NT2/D1 (cell line): ENCODE data around the gene SLC22A5.

Source experiments
- DNase-seq: peaks from one replicate; pipeline ENCODE4 v3.0.0-alpha.2; 2011; ENCODE audit warnings: low read depth, low spot score
- H3K27me3 ChIP-seq: 2 replicates; pipeline ENCODE4 v1.6.0; 2011; ENCODE audit warnings: mild to moderate bottlenecking; ENCODE audit not compliant: insufficient read length, insufficient read depth
- H3K36me3 ChIP-seq: 2 replicates; pipeline ENCODE4 v1.6.1; 2011; ENCODE audit warnings: mild to moderate bottlenecking, low read length, mixed read lengths; ENCODE audit not compliant: insufficient read depth, insufficient read length
- H3K4me1 ChIP-seq: 2 replicates; pipeline ENCODE4 v1.5.1; 2011; ENCODE audit not compliant: insufficient read depth, insufficient read length
- H3K4me3 ChIP-seq: 2 replicates; pipeline ENCODE4 v1.5.1; 2011; ENCODE audit warnings: low read depth; ENCODE audit not compliant: insufficient read length
- H3K9ac ChIP-seq: 2 replicates; pipeline ENCODE4 v1.6.0; 2011; ENCODE audit warnings: low read depth; ENCODE audit not compliant: insufficient read length
- H3K9me3 ChIP-seq: 2 replicates; pipeline ENCODE4 v1.5.1; 2011; ENCODE audit warnings: mild to moderate bottlenecking, low read length; ENCODE audit not compliant: insufficient read depth
- SUZ12 ChIP-seq: IDR thresholded peaks from 2 replicates; pipeline ENCODE4 v1.6.1; 2011; ENCODE audit not compliant: insufficient read length, insufficient read depth; ENCODE audit errors: extremely low read depth
- YY1 ChIP-seq: IDR thresholded peaks from 2 replicates; pipeline ENCODE4 v1.6.1; 2011; ENCODE audit not compliant: insufficient read length, insufficient read depth
- ZNF274 ChIP-seq: IDR thresholded peaks from 2 replicates; pipeline ENCODE4 v1.6.1; 2011; ENCODE audit warnings: mild to moderate bottlenecking, low read depth, low read length

Gene SLC22A5

DNA sequence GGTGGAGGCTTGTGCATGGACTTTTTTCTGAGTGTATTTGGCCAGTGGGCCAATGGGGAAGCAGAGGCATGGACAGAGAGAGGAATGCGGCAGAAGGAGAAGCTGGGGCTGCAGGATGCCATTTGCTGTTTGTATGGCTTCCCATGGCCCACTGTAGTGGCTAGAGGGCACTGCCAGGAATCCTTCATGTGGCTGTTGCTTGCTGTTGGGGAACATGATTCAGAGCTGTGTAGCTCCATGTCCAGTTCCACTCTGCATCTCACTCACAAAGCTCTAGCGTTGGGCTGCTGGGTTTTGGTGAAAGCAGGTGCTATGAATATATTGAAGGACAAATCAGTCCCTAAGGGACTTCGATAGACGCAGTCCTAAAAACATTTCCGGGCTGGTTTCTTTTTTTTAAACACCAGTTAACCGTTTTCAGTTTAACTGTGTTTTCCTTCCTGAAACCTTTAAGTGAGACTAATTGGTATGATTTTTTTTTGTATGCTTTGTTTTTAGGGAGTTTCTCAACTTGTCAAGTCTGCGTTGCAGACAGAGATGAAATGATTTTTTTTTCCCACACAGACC lies 51.3 kb downstream of the SLC22A5 start:
- no peaks in the 10 kb centered on the region for H3K36me3 ChIP-seq
- no peaks in the 10 kb centered on the region for H3K27me3 ChIP-seq
- TF ChIP-seq ZNF274: no peak
- TF ChIP-seq SUZ12: no peak
- no peak for TF ChIP-seq YY1
- H3K4me3 ChIP-seq: no peak overlapping the region
- H3K9ac ChIP-seq: no peak overlapping the region
- H3K9me3 ChIP-seq: no peaks in the 10 kb centered on the region
- H3K4me1 ChIP-seq: no peaks in the 10 kb centered on the region
- DNase-seq: no peak

DNA sequence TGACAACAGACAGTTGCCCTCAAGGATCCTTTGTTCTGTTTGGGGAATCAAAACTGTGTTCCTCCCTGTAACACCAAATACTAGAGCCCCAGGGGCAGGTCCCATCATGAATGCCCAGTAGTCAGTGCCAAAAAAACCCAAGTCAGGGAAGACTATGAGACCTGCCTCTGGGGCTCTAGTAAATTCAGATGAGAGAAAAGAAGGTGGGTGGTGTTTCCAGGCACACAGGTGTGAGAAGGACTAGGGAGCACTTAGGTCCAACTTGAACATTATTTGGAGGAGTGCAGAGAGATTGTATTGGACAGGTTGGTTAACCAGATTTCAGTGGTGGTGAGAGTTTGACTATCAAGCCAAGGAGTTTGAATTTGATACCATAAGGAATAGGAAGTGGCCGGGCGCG lies 52.0 kb downstream of the SLC22A5 start:
- Histone ChIP-seq H3K4me3 (no peak overlapping the region), H3K27me3 (no peaks in the 10 kb centered on the region), H3K4me1 (no peaks in the 10 kb centered on the region), H3K9me3 (no peaks in the 10 kb centered on the region), H3K9ac (no peak overlapping the region), H3K36me3 (no peaks in the 10 kb centered on the region)
- TF ChIP-seq YY1 (no peak), SUZ12 (no peak), ZNF274 (no peak)
- DNase-seq: no peak

DNA sequence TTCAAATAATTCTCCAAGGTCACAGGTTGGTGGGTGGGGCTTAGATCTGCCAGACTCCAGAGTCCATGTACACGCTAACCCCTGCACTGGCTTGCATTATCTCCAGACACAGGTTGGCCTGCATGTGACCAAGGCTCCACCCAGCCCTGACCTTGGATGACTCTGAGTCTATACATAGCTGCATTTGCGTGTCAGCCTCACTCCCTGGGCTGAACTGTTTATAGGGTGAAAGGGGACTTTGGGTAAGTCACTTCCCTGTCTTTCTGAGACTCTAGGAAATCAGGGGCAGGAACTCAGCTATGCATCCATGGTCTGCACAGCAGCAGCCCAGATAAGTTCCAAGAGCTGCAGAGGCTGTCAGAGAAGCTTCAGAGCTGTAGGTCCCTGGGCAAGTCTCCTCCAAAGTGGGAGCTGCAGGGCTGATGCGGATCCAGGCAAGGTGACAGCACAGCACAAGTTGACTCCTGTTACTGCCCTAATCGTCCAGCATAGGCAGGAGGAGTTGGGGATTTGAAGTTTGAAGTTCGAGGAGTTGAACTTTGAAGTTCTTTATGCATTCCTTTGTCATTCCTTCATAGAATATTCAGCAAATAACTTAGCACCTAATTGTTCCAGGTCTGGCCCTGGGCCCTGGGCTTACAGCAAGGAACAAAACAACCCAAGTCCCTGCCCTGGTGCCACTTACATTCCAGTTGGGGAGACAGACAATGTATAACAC lies 53.4 kb downstream of the SLC22A5 start:
- TF ChIP-seq ZNF274 (no peak), YY1 (no peak), SUZ12 (no peak)
- Histone ChIP-seq H3K4me1 (no peaks in the 10 kb centered on the region), H3K9me3 (no peaks in the 10 kb centered on the region), H3K27me3 (no peaks in the 10 kb centered on the region), H3K9ac (no peak overlapping the region), H3K4me3 (no peak overlapping the region), H3K36me3 (no peaks in the 10 kb centered on the region)
- no peak for DNase-seq

DNA sequence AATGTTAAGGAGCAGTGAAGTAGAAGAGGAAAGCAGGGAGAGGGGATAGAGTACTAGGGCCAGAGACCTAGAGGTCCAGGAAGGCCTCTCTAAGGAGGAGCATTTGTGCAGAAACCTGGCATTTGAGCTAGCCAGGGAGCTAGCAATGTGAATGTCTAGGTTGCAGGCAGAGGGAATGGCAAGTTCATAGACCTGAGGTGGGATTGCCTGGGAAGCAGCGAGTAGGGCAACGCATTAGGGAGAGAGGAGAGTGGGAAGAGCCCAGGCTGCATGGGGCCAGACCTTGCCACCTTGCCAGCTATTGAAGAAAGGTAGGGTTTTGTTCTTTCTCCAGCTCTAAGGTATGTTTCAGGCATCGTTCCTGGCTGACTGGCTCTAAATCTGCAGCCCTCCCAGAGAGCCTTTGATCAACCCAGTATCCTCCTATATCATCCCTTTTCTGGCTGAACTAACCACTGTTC lies 54.0 kb downstream of the SLC22A5 start:
- H3K9ac ChIP-seq: no peak overlapping the region

DNA sequence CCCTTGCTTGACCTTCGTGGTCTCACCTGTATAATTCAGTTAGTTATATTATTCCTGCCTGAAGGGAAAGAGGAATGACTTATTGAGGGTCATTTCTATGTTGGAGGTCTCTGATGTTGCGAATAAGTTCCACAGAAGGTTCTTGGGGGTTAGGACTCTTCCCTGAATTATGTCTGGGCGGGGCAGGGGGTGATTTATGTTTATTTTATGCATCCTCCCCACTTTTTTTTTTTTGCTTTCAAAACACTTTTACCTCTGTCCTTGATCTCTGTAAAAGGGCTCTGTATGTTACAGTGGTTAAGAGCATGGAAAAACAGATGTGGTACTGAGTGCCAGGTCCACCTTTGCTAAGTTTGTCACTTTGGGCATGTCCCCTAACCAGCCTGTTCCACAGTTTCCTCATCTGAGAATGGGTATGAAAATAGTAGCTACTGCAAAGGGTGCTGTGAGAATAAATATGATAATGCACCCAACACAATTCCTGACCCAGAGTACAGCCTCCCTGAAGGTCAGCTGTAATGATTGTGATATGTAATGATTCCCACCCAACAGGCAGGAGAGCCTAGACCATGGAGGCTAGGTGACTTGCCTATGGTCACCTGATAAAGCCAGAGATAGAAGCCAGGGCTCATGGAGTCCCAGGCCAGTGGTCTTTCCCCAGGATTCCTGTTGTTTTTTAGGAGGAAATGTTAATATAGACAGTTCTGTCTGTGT lies 54.8 kb downstream of the SLC22A5 start:
- Histone ChIP-seq H3K27me3 (no peaks in the 10 kb centered on the region), H3K4me1 (no peaks in the 10 kb centered on the region), H3K9ac (no peak overlapping the region), H3K36me3 (no peaks in the 10 kb centered on the region), H3K9me3 (no peaks in the 10 kb centered on the region), H3K4me3 (no peak overlapping the region)
- DNase-seq: no peak
- TF ChIP-seq SUZ12: no peak
- no peak for TF ChIP-seq ZNF274
- no peak for TF ChIP-seq YY1

More for the DNA sequence above, 54.0 kb downstream of the SLC22A5 start:
- no peak for TF ChIP-seq SUZ12
- TF ChIP-seq YY1: no peak
- TF ChIP-seq ZNF274: no peak
- DNase-seq: no peak
- Histone ChIP-seq H3K9me3 (no peaks in the 10 kb centered on the region), H3K4me1 (no peaks in the 10 kb centered on the region), H3K36me3 (no peaks in the 10 kb centered on the region), H3K27me3 (no peaks in the 10 kb centered on the region), H3K4me3 (no peak overlapping the region)

DNA sequence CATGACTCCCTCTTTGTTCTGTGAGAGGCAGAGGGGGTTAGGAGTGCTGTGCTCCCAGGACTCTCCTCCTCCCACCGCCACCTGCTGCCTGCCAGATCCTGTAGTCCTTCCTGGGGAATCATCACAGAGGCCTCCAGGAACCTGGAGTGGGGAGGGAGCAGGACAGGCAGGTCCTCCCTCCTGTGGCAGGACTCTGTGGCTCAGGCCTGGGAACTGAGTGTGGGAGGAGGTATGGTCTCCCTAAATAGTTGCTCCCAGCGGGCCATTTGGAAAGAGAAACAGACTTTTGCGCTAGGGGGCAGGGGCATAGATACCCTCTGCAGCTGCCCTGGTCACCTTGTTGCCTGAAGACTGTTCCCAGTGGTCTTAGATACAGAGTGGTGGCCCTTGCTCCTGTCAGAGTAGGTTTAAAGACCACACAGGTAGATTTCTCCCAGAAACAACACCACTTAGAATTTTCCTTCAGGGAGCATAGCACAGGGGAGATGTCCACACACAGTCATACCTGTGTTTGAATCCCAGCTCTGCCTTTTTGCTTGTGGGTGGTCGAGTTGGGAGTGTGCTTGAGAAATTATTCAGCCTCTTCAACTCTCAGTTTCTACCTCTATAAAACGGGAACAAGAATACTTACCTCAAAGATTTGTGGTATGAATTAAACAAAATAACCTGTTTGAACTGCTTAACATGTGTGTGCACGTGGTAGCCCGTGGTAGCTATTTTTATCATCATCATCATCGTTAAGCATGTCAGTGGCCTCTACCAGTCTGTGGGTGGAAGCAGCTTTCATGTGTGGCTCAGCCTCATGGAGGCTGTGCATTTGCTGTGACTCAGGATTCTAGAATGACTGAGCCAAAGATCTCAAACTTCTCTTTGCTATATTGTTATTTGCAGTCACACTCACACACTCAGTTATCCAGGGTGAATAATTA lies 55.8 kb downstream of the SLC22A5 start:
- no peaks in the 10 kb centered on the region for H3K4me1 ChIP-seq
- H3K9me3 ChIP-seq: no peaks in the 10 kb centered on the region
- no peak overlapping the region for H3K9ac ChIP-seq
- TF ChIP-seq ZNF274 (no peak), YY1 (no peak), SUZ12 (no peak)
- no peak for DNase-seq
- no peaks in the 10 kb centered on the region for H3K36me3 ChIP-seq
- H3K4me3 ChIP-seq: no peak overlapping the region
- no peaks in the 10 kb centered on the region for H3K27me3 ChIP-seq
